CD4-positive, alpha-beta T cell treated with Interleukin-17A for 4 hours (primary cell): ENCODE measurements around the gene TTLL8.
"Not testable (repeated sequence)": the region's sequence is repeated elsewhere in the genome, so short reads cannot be mapped to it uniquely, and the experiment has no call there.

Experiments used
- DNase-seq: peaks from one replicate; pipeline ENCODE4 v3.0.0-alpha.2; 2020; ENCODE audit warnings: mixed read lengths

The TTLL8 gene

GRCh38 chr22:50000587-50001387 is 57.3 kb downstream of the TTLL8 start:
- DNase-seq = no peak

- no peak for DNase-seq
Measured at GRCh38 chr22:49999946-50000586, 58.0 kb downstream of the TTLL8 start.

GRCh38 chr22:49999063-49999945 is 58.8 kb downstream of the TTLL8 start:
- no peak for DNase-seq

GRCh38 chr22:49998718-49999062 is 59.4 kb downstream of the TTLL8 start:
- no peak for DNase-seq

GRCh38 chr22:49997932-49998717 is 60.0 kb downstream of the TTLL8 start:
- DNase-seq = no peak

- DNase-seq = no peak
Measured at GRCh38 chr22:49997251-49997599, 60.9 kb downstream of the TTLL8 start.

GRCh38 chr22:49996518-49997250 is 61.4 kb downstream of the TTLL8 start:
- DNase-seq = no peak

- no peak for DNase-seq
Measured at GRCh38 chr22:49996119-49996517, 62.0 kb downstream of the TTLL8 start.

- DNase-seq = no peak
Measured at GRCh38 chr22:49995361-49996118, 62.6 kb downstream of the TTLL8 start.

GRCh38 chr22:49995041-49995360 is 63.1 kb downstream of the TTLL8 start:
- no peak for DNase-seq

GRCh38 chr22:49994361-49995040 is 63.6 kb downstream of the TTLL8 start:
- DNase-seq = no peak

GRCh38 chr22:49993649-49994360 is 64.3 kb downstream of the TTLL8 start:
- DNase-seq = no peak

GRCh38 chr22:49992921-49993648 is 65.0 kb downstream of the TTLL8 start:
- DNase-seq = peak; percentile 84

- no peak for DNase-seq
Measured at GRCh38 chr22:49991907-49992533, 66.1 kb downstream of the TTLL8 start.

- DNase-seq = no peak
Measured at GRCh38 chr22:49991167-49991566, 66.9 kb downstream of the TTLL8 start.

- DNase-seq = not testable (repeated sequence)
Measured at GRCh38 chr22:49989826-49990225, 68.3 kb downstream of the TTLL8 start.

- DNase-seq = no peak
Measured at GRCh38 chr22:49986325-49986724, 71.8 kb downstream of the TTLL8 start.

- DNase-seq = peak; percentile 69
Measured at GRCh38 chr22:49983148-49984042, 74.7 kb downstream of the TTLL8 start.
